ENCODE results near the gene RHBDL2. TPM values are rescaled to one million over a fixed set of nuclear protein-coding genes. Genes with fewer than 3 reads are reported as not detected.

RHBDL2 gene
- total and polyA plus RNA-seq, 9 of the 15 experiments (the other 6 are each of a cell fraction or from before 2014, with no cell fraction given), result not detected

- TF ChIP-seq ZNF512 (tag; IDR thresholded peaks at IDR 0.05), result no peak
- TF ChIP-seq KDM1A (IDR thresholded peaks at IDR 0.05), result no peak; a peak in 2 of 4 replicates
- TF ChIP-seq E4F1 (CRISPR knock-in tag; IDR thresholded peaks at IDR 0.05; ENCODE audit: borderline replicate concordance), result no peak
- TF ChIP-seq SIX5 (IDR thresholded peaks at IDR 0.05; ENCODE audit: borderline replicate concordance in 1 of 2, insufficient read depth in 1 of 2, low read depth in 1 of 2, low read length in 2 of 2), result no peak
- TF ChIP-seq ZNF41 (CRISPR knock-in tag; conservative IDR thresholded peaks at IDR 0.05), result no peak
- TF ChIP-seq FOS (IDR thresholded peaks at IDR 0.05; ENCODE audit: extremely low read depth, insufficient read length), result peak; percentile 93
- TF ChIP-seq KDM2B (CRISPR knock-in tag; IDR thresholded peaks at IDR 0.05), result peak; percentile 22; the same call in 1 of the 2 replicates
- TF ChIP-seq RB1 (IDR thresholded peaks at IDR 0.05; ENCODE audit: low read depth), result peak; percentile 89; the same call in 1 of the 2 replicates
- TF ChIP-seq SAP30 (IDR thresholded peaks at IDR 0.05; ENCODE audit: borderline replicate concordance, insufficient read depth, low read depth, low read length, poor library complexity, severe bottlenecking), result peak; percentile 81
- TF ChIP-seq ZNF197 (CRISPR knock-in tag; IDR thresholded peaks at IDR 0.05; ENCODE audit: low read depth), result peak; percentile 33; the same call in 1 of the 2 replicates
- TF ChIP-seq LCOR (CRISPR knock-in tag; IDR thresholded peaks at IDR 0.05), result no peak; the same call in 1 of the 2 replicates
- no peak for TF ChIP-seq SLC30A9 (CRISPR knock-in tag; IDR thresholded peaks at IDR 0.05)
- peak; percentile 70; the same call in 1 of the 2 replicates for TF ChIP-seq PHF8 (IDR thresholded peaks at IDR 0.05; ENCODE audit: borderline replicate concordance, low read length)
- TF ChIP-seq TARDBP (IDR thresholded peaks at IDR 0.05), result no peak
- TF ChIP-seq PREB (CRISPR knock-in tag; IDR thresholded peaks at IDR 0.05), result no peak
- TF ChIP-seq DMBX1 (CRISPR knock-in tag; IDR thresholded peaks at IDR 0.05; ENCODE audit: borderline replicate concordance), result peak; percentile 54; the same call in 1 of the 2 replicates
- peak; percentile 75 for TF ChIP-seq NEUROD1 (IDR thresholded peaks at IDR 0.05; ENCODE audit: borderline replicate concordance, low read depth, low read length, partially characterized antibody)
- TF ChIP-seq POLR2B (IDR thresholded peaks at IDR 0.05; ENCODE audit: low read depth, partially characterized antibody), result peak; percentile 18
- 0 out of 2 replicates have a peak, but pooled peaks have one; percentile 41 for TF ChIP-seq IFI16 (CRISPR knock-in tag; IDR thresholded peaks at IDR 0.05)
- TF ChIP-seq POLR2AphosphoS2 (IDR thresholded peaks at IDR 0.05; ENCODE audit: low read length), result no peak
- TF ChIP-seq ZNF79 (CRISPR knock-in tag; IDR thresholded peaks at IDR 0.05; ENCODE audit: low read depth), result no peak
- TF ChIP-seq NCOA1 (IDR thresholded peaks at IDR 0.05; ENCODE audit: low read depth), result peak; percentile 41; the same call in 1 of the 2 replicates
Observed at GRCh38 chr1:38859561-38860453, 81.8 kb downstream of the RHBDL2 start, which contains the start of gene RRAGC (continued).

All from K562 (cell line).